ENCODE data around the gene POTEE. TPM values are rescaled to one million over a fixed set of nuclear protein-coding genes. Genes with fewer than 3 reads are reported as not detected.

Gene POTEE
- under 0.01 and 0.11 TPM in 2 replicates for total RNA-seq

DNA sequence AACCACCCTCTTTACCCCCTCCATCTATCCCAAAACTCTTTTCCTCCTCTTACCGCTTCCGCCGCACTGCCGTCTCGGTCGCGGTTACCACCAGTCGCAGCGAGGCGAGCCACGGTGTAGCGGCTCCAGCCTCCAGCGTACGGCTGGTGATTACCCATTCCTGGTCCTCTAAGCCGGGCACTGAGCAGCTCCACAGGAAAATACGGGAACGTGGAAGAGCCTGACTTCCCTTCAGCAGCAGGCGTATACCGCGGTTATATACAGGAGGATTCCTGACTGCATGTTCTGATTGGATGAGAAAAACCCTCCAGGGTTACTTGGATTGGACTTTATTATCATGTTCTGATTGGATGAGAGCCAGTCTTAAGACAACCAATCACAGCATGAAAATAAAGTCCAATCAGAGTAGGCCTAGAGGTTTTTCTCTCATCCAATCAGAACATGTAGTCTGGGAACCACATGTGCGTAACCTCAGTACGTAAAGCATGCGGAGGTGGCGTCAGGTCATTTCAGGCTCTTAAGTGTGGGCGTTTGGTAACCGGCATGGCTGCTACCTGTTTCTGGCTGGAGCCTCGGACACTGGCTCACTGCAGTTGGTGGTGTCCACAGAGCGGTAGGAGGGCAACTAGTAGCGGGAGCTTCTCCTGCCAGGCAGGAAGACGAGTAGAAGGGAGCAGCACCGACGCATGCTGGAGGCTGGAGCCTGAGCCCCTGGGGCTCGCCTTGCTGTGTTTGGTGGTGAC is at the start of gene POTEE:
Gene POTEE, plus strand, starts transcription at position 507 of the 743 bp plus-strand sequence. CDS start 8,867 bp downstream, outside the sequence.

Other genes with a start within 250 kb of the POTEE start
- 112 and 130 TPM in 2 replicates for gene FAM168B, start 116.1 kb upstream of the POTEE start, total RNA-seq
- gene PLEKHB2, start 104.2 kb upstream of the POTEE start, total RNA-seq = 115 and 175 TPM in 2 replicates
- not detected in 2 replicates for gene RAB6D, start 154.6 kb downstream of the POTEE start, total RNA-seq

Measured in uterine smooth muscle cell (primary cell).